DMS79 (cell line): ENCODE results near the gene RPSA.
"Not testable (repeated sequence)": the region's sequence is repeated elsewhere in the genome, so short reads cannot be mapped to it uniquely, and the experiment has no call there.

Source experiments
- DNase-seq: peaks from one replicate; lab custom pipeline; 2025; lab: John Stamatoyannopoulos, UW

RPSA gene

DNA sequence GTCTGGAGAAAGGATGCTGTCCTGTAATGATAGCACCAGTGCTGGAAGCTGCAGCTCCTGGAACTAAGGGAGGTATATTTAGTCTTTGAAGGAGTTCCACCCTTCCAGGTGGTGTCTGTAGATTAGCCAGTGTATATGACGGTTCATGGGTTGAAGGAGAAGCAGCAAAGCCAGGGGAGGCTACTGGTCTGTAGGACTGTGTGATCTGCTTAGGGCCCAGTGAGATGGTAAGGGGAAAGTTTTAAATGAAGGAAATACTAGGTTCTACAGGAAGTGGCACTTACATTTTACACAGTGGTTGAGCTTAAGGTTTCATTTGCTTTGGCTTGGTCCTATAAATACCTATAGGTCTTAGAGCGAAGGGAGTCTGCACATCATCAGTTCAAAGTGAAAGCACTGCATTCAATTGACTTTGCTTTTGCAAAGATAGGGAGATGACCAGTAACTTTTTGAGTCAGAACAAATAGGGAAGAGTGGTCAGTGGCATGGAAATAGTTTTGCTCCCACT is 17.7 kb upstream of the RPSA start:
- no peak for DNase-seq

DNA sequence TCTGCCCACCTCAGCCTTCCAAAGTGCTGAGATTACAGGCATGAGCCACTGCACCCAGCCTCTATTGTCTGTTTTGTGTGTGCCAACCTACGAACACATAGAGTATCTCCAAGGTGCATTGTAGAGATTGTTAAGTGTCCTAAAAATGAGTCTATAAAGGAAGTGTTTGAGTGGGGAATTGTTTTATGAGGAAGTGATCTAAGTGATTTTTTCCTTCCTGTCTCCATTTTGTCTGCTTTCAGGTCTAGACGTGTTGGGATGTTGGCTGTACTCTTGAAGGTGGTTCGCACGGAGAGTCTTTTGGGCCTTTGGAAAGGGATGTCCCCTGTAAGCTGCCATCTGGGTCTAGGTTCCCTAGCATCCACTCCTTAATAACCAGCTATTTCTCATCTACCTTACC is 16.3 kb upstream of the RPSA start:
- no peak for DNase-seq

DNA sequence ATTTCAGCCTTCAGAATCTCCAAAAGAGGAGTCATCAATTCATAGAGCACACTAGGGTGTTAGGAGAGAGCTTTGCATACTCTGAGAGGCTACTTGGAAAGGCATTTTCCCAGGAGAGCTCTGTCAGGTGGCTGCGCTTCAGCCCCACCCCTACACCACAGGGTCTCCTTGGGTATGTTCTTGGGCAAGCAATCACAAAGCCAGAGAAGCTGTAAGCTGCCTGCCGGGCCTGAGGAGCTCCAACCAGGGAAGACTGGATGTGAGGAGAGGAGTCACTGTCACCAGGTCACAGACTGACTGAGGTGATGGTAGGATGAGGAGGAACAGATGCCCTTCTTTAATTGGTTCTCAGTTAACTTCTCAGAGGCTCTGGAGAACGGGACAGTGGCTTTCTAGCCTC is 9.8 kb upstream of the RPSA start:
- no peak for DNase-seq

DNA sequence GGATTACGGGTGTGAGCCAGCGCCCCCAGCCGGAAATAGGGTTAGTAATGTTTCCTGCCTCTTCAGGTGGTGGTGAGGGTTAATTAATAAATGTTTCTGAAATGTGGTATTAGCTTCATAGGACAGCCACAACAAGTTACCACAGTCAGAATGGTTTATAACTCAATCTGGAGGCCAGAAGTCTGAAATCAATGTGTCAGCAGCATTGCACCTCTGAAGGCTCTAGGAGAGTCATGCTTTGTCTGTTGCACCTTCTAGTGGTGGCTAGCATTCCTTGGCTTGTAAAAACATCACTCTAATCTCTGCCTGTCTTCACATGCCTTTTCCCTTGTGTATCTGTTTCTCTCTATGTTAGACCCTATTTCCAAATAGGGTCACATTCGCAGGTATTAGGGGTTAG is 7.8 kb upstream of the RPSA start:
- no peak for DNase-seq

DNA sequence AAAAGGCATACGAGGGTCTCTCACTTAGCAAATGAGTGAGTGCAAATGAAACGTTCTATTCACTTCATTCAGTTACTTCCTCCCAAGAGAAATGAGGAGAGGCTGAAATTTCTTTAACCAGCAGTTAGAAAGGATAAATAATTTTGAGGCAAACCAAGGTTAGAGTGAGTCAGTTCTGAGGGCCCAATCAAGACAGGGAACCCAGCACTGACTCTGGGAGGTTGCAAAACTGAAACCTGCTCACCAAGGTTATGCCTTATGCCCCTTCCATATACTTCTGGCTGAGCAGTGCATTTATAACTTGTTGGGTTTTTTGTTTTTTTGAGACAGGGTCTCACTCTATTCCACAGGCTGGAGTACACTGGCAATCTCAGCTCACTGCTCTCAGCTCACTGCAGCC is 4.5 kb upstream of the RPSA start:
- DNase-seq: no peak

DNA sequence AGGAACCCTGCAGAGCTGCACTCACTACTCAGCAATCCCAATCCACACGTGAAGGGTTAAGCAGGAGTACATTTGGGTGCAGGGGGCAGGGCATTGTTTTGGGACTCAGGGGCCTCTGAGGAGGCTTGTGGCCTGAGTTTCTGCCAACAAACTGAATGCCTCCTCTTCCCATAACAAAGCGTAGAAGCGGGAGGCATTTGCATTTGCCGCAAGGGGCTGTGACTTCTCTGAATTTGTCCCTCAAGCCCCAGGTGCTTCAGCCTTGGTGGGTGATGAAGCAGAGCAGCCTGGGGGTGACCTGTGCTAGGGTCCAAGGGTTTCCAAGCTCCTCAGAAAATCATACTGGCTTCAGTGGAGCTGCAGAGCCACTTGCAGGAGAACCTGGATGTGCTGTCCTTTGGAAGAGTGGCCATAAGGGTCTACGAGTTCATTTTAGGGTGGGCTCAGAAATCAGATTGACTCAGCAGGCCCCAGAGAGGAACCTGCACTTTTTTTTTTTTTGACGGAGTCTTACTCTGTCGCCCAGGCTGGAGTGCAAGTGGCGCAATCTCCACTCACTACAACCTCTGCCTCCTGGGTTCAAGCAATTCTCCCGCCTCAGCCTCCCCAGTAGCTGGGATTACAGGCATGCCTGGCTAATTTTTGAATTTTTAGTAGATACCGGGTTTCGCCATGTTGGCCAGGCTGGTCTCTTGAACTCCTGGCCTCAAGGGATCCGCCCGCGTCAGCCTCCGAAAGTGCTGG is 1.4 kb upstream of the RPSA start:
- no peak for DNase-seq

DNA sequence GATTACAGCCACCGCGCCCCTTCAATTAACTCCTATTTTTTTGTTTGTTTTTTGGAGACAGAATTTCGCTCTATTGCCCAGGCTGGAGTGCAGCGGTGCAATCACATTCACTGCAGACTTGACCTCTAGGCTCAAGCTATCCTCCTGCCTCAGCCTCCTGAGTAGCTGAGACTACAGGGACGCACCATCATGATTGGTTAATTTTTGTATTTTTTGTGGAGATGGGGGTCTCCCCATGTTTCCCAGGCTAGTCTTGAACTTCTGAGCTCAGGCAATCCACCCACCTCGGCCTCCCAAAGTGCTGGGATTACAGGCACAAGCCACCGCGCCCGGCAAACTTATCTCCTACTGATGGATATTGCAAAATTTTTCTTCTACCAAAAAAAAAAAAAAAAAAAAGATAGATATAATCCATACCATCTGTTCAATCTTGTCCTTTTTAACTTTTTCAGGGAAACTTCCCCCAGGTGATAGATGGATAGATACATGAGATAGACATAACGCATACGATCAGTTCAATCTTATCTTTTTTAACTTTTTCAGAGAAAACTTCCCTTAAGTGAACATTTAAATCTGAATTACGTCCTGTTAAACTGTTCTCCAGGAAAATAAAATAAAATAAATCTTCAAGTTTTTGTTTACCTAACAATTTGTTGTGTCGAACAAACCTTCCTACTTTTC is 693 bp upstream of the RPSA start:
- DNase-seq: no peak

DNA sequence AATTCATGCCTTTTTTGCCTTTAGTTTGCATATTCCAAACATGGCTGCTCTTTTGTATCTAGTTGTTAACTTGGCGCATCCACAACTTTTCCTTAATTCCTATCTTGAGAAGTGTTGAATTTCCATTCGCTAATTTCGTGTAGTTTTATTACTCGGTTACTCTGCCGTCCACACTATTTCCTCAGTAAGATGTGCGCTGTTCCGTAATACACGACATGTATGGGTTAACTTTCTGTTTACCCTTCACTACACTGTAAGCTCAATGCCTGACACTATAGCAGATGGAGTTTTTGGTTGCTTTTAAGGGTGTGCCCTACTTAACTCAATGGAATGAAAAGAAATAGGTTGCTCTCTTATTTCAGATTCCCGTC is 724 bp downstream of the RPSA start:
- DNase-seq: no peak

DNA sequence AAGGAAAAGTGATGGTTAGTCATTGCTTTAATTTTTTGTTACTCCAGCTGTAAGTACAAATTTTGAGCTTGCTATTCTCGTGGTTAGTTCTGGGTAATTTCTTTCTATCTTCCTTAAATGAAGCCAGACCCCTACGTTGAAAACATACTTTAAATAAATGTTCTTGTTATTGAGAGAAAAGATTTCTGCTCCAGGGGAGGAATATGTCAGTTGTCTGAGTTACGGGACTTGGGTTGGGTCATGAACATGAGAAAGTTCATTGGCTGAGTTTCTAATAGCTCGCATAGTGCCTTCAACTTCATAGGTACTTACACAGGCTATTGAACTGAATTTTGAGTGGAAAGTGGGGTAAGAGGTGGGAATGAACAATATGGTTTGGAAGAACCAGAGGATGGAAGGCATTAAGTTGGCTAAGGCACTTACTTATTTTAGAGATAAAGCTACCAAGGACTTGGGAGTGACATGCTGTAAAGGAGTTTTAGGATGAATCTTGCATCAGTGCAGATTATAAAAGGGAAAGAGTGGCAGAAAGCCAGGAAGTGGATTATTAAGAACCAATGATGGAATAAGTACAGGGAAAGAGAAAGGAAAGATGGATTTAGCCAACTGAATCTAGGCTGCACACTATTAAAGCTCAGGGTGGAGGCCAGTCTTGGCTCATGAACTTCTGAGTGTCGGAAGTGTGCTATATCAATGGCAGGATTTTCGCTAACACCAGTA is 1.4 kb downstream of the RPSA start:
- DNase-seq: no peak

DNA sequence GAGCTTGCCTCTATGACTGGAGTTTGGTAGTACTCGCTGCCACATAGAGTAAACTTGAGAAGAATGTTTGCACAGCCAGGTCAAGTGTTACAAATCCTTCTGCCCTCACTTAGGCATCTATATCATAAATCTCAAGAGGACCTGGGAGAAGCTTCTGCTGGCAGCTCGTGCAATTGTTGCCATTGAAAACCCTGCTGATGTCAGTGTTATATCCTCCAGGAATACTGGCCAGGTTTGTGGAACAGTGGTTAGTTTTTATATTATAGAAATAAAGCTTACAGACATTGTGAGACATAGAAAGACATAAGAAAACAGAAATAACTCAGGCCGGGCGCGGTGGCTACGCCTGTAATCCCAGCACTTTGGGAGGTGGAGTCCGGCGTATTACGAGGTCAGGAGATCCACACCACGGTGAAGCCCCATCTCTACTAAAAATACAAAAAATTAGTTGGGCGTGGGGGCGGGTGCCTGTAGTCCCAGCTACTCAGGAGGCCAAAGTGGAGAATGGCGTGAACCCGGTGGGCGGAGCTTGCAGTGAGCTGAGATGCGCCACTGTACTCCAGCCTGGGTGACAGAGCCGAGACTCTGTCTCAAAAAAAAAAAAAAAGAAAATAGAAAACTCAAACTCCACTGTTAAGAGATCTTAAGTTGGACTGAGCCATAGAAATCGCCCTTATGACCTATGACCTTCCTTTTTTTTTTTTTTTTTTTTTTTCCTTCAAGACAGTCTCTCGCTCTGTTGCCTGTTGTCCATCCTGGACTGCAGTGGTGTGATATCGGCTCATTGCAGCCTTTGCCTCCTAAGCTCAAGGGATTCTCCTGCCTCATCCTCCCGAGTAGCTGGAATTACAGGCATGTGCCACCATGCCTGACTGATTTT is 2.2 kb downstream of the RPSA start:
- DNase-seq: no peak

DNA sequence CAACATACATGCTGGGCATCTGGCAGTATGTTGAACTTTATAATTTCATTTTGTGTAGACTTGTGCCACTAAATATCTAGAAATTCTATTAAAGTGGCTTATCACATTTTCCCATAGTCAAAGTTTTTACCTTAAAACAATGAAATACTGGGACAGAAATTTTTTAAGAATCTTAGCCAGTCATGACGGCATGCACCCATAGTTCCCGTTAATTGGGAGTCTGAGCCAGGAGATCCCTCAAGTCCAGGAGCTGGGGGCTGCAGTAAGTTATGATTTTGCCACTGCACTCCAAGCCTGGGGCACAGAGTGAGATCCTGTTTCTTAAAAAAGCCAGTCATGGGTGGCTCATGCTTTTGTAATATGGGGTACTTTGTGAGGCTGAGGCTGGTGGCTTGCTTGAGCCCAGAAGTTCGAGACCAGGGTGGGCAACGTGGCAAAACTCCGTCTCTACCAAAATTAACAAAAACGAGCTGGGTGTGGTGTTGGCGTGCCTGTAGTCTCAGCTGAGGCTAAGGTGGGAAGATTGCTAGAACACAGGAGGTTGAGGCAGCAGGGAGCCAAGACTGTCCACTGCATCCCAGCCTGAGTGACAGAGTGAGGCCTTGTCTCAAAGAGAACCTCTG is 3.1 kb downstream of the RPSA start:
- DNase-seq: no peak

DNA sequence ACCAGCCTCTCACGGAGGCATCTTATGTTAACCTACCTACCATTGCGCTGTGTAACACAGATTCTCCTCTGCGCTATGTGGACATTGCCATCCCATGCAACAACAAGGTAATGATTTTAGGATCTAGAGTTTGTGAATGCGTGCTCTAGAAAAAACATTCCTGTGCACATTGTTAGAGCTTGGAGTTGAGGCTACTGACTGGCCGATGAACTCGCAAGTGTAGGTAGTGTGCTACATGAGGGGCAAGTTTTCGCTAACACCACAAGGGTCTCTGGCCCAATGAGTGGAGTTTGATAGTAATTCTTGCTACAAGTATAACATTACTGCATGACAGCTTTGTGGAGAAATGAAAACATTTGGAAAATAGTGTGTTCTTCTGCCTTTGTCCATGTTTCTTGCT is 4.4 kb downstream of the RPSA start:
- DNase-seq: no peak

DNA sequence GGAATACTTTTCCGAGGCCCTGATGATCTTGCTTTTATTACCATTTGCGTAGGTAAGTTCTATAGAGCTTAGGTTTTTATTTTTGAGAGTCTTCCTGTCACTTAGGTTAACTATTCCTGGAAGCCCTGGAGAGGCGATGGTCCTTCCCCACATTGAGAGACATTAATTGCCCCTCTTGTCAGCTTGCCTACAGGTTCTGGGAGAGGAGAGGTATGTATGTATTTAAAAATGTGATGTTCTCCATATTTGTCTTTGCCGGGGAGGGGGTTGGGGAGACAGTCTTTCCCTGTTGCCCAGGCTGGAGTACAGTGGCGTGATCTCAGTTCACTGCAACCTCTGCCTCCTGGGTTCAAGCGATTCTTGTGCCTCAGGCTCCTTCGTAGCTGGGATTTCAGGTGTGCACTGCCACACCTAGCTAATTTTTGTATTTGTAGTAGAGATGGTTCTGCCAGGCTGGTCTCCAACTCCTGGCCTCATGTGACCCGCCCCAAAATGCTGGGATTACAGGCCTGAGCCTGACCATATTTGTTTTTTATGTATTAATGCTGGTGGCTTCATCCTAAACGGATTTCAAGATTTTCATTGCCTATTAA is 6.2 kb downstream of the RPSA start:
- DNase-seq: no peak

DNA sequence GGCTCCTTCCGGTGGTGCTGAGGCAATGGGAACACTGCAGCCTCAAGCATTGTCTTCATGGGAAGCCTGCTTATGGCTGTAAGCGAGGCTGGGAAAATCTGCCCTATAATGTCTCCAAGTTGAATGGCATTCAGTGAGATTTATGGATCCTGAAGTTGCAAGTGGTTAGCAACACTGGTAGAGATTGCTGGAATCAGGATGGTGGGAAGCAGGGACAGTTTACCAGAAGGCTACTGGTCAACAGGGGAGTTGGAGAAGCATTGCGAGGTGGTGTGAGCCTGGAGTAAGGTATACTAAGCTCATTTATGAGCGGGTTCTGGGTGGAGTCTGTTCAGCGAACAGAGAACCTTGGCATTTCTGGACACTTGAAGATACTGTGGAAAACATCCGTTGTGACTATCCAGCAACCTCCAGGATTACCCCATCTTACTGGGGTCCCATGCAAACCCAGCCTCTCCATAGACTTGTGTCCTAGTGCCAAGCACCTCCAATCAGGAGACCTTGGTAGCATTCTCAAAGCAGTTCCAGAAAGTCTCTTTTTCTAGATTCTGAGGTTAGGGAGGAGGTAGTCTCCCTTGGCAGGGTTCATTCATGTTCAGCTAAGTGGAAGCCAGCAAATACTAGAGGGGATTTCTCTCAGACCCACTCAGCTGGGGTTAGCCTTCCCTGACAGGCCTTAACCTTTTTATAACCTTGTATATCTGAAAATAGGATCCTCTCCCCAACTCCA is 7.3 kb downstream of the RPSA start:
- no peak for DNase-seq

DNA sequence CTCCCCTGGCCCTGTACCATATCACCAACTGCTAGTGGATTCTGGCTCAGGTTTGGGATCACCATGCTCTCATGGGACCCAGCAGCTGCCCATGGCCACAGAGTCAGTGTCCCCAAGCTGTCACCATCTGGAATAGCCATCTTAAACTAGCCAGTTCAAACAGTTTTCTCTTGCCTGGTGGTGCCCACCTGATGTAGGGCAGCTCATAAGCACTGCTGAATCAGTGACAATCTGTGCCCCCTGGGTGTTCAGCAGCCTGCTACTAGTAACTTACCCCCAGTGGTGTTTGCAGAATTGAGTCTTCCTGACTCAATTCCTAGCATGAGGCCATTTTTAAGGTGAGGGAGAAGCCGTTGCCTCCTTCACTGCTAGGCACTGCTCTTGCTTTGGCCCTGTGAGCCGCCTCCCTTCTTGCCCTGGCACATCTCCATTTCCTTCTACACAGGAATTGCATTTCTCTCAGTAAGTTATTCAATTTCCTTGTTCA is 7.9 kb downstream of the RPSA start:
- no peak for DNase-seq

DNA sequence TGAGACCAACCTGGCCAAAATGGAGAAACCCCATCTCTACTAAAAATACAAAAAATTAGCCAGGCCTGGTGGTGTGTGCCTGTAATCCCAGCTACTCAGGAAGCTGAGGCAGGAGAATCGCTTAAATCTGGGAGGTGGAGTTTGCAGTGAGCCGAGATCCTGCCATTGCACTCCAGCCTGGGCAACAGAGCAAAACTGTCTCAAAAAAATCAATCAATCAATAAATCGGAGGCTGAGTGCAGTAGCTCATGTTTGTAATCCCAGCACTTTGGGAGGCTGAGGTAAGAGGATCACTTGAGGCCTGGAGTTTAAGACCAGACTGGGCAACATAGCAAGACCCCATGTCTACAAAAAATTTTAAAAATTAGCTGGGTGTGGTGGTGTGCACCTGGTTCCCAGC is 8.8 kb downstream of the RPSA start:
- not testable (repeated sequence) for DNase-seq

DNA sequence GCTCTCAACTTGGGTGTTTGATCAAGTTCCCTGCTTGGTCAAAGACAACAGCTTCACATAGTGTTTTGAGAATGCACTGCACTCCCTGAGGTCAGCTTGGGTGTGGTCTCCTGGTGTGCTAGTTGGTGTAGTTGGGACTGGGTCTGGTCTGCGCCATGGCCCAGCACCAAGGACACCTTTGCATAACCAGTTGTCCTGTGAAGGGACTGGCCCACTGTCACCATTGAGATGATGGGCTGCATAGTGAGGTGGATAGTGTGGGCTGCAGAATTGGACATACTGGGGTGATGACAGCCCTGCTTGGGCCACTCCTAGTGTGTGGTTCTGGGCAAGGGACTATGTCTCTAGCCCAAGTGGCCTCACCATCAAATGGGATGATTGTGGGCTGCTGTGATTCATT is 9.5 kb downstream of the RPSA start:
- no peak for DNase-seq

DNA sequence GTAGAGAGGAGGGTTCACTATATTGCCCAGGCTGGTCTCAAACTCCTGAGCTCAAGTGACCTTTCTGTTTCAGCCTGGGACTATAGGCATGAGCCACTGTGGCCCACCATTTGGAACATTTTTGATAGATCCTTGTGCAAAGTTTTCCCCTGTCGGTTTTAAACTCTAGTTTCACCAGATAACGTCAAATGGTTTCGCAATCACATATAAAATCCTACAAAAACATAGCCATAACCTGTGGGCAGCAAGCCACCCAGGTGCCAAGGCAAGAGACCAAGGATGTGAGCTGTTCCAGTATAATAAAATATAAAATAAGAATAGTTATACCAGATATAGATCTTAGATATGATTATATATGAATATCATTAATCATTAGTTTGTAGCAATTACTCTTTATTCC is 10.5 kb downstream of the RPSA start:
- not testable (repeated sequence) for DNase-seq

DNA sequence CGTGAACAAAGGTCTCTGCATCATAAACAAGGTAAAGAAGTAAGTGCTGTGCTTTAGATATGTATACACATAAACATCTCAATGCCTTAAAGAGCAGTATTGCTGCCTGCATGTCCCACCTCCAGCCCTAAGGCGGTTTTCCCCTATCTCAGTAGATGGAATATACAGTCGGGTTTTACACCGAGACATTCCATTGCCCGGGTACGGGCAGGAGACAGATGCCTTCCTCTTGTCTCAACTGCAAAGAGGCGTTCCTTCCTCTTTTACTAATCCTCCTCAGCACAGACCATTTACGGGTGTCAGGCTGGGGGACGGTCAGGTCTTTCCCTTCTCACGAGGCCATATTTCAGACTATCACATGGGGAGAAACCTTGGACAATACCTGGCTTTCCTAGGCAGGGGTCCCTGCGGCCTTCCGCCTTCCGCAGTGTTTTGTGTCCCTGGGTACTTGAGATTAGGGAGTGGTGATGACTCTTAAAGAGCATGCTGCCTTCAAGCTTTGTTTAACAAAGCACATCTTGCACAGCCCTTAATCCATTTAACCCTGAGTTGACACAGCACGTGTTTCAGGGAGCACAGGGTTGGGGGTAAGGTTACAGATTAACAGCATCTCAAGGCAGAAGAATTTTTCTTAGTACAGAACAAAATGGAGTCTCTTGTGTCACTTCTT is 12.2 kb downstream of the RPSA start:
- not testable (repeated sequence) for DNase-seq
